ENCODE results near the gene SPIRE2. TPM values are rescaled to one million over a fixed set of nuclear protein-coding genes. Genes with fewer than 3 reads are reported as not detected.
"Not testable (repeated sequence)": the region's sequence is repeated elsewhere in the genome, so short reads cannot be mapped to it uniquely, and the experiment has no call there.

Gene SPIRE2
- total and polyA plus RNA-seq, 9 of the 15 experiments (the other 6 are each of a cell fraction or from before 2014, with no cell fraction given): 0.70 to 7.5 (median 4.6) TPM

DNA sequence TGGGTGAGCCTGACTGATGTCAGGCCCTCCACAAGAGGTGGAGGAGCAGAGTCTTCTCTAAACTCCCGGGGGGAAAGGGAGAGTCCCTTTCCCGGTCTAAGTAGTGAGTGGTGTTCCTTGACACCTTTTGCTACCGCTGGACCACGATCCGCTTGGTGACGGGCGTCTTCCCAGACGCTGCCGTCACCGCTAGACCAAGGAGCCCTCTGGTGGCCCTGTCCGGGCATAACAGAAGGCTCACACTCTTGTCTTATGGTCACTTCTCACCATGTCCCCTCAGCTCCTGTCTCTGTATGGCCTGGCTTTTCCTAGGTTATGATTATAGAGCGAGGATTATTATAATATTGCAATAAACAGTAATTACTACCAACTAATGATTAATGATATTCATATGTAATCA, 35.2 kb upstream of the SPIRE2 start:
- H3K27me3 ChIP-seq (ENCODE audit: control insufficient read depth in 2 of 2, insufficient read depth in 2 of 2, low read length in 2 of 2); H3K9me3 ChIP-seq (replicated peaks; ENCODE audit: control insufficient read depth, insufficient read depth, low read depth, low read length); H3K79me2 ChIP-seq (ENCODE audit: control insufficient read depth, insufficient read depth, low read length); H3K4me3 ChIP-seq; H3K4me1 ChIP-seq (replicated peaks in 1 of 2; ENCODE audit: control insufficient read depth in 2 of 2, insufficient read depth in 2 of 2, low read length in 2 of 2); BruUV-seq (replicated peaks); H3K27ac ChIP-seq (ENCODE audit: extremely low read depth, low read depth, low read length); H3K4me2 ChIP-seq (ENCODE audit: insufficient read depth, low read length); H2AFZ ChIP-seq (ENCODE audit: low read depth, low read length); H3K9me1 ChIP-seq (ENCODE audit: control insufficient read depth, insufficient read depth, low read length); in situ Hi-C loops (cut with MboI); ATAC-seq; H4K20me1 ChIP-seq (replicated peaks; ENCODE audit: control insufficient read depth, insufficient read depth, low read length); H3K9ac ChIP-seq (ENCODE audit: insufficient read depth in 1 of 2, low read depth in 2 of 2, low read length in 2 of 2): not testable (repeated sequence)
- intact Hi-C loops (cut with micrococcal nuclease): loop anchor here (1.0 to 2.0 kb wide), 3 partner anchors 68 to 92 kb away; partner anchors contain the start of gene SPATA2L
- ChIA-PET POLR2A (interaction anchor here (0.6 kb wide), 1 partner anchor 11 kb away, joined by 3 read pairs; no protein-coding TSS in a partner anchor), CTCF (ENCODE audit: low intra/inter-chr PET ratio) (interaction anchor here (0.7 to 2.0 kb wide), 2 partner anchors 87 to 93 kb away, joined by 3 to 9 read pairs; no protein-coding TSS in a partner anchor)
- DNase-seq (ENCODE audit: extremely low read depth in 1 of 4, low spot score in 3 of 4) (peak in 1 of 4 experiments; percentile 41), FAIRE-seq (peak; percentile 60)
- TF ChIP-seq RAD21 (CRISPR knock-in tag; conservative IDR thresholded peaks at IDR 0.05 in 1 of 2, IDR thresholded peaks at IDR 0.05 in 1 of 2): peak; percentile 48 to 51
- TF ChIP-seq SMC3 (conservative IDR thresholded peaks at IDR 0.05; ENCODE audit: insufficient read depth, low read depth, low read length): peak; percentile 35; the same call in 1 of the 2 replicates
- peak; percentile 41 to 54 (median 52) for TF ChIP-seq CTCF (IDR thresholded peaks at IDR 0.05 in 2 of 3, conservative IDR thresholded peaks at IDR 0.05 in 1 of 3; ENCODE audit: insufficient read depth in 2 of 3, low read depth in 1 of 3, low read length in 3 of 3)
- peak; percentile 98 for TF ChIP-seq ZBTB33 (CRISPR knock-in tag; IDR thresholded peaks at IDR 0.05)
- 83% methylated on average over 4 of the region's 12 CpGs for WGBS (ENCODE audit: insufficient coverage, low coverage, missing lambda C conversion rate)
- peaks cover 88% of the 10 kb centered on the region; the same call in 2 of the 3 replicates for H3K36me3 ChIP-seq (ENCODE audit: control insufficient read depth, insufficient read depth, low read length)

Measured in K562 (cell line).